ENCODE results near the gene P2RY4.
"Not testable (repeated sequence)": the region's sequence is repeated elsewhere in the genome, so short reads cannot be mapped to it uniquely, and the experiment has no call there.

P2RY4 gene

GRCh38 chrX:70241501-70241900, 18.5 kb downstream of the P2RY4 start:
- DNase-seq = no peak

- DNase-seq = no peak
Observed at GRCh38 chrX:70240751-70241150, 19.3 kb downstream of the P2RY4 start.

- no peak for DNase-seq
Observed at GRCh38 chrX:70234355-70234754, 25.6 kb downstream of the P2RY4 start, which contains the start of gene AWAT1. AWAT1 (plus strand) TSS chrX:70234655; CDS start chrX:70234696, 41 bp downstream.

- DNase-seq = no peak
Observed at GRCh38 chrX:70231666-70232065, 28.3 kb downstream of the P2RY4 start.

GRCh38 chrX:70226687-70227086, 33.3 kb downstream of the P2RY4 start:
- no peak for DNase-seq

GRCh38 chrX:70226048-70226447, 34.0 kb downstream of the P2RY4 start:
- DNase-seq = no peak

- no peak for DNase-seq
Observed at GRCh38 chrX:70219938-70220764, 39.9 kb downstream of the P2RY4 start.

GRCh38 chrX:70209570-70209969, 50.4 kb downstream of the P2RY4 start:
- DNase-seq = not testable (repeated sequence)

GRCh38 chrX:70208479-70208878, 51.5 kb downstream of the P2RY4 start:
- DNase-seq = no peak

All from eye (tissue), 1 donor.